SIG-M5 treated with dmso at 0.1 percent for 504 hours (cell line): ENCODE results near the gene APLP2.
"Not testable (repeated sequence)": the region's sequence is repeated elsewhere in the genome, so short reads cannot be mapped to it uniquely, and the experiment has no call there.

Source experiments
- DNase-seq: peaks from one replicate; lab custom pipeline; 2025; ENCODE audit not compliant: unreplicated experiment; lab: John Stamatoyannopoulos, UW

APLP2 gene

GRCh38 chr11:130069659-130070108 is at the start of gene APLP2:
APLP2 (plus strand) TSS chr11:130069894; CDS start chr11:130069978, 84 bp downstream.
- DNase-seq: peak; percentile 98

GRCh38 chr11:130020323-130020722 is 49.4 kb upstream of the APLP2 start:
- DNase-seq: no peak

- not testable (repeated sequence) for DNase-seq
Measured at GRCh38 chr11:130021606-130022005, 48.1 kb upstream of the APLP2 start.

GRCh38 chr11:130022799-130023198 is 46.9 kb upstream of the APLP2 start:
- no peak for DNase-seq

GRCh38 chr11:130023204-130023603 is 46.5 kb upstream of the APLP2 start:
- no peak for DNase-seq

GRCh38 chr11:130024361-130024760 is 45.3 kb upstream of the APLP2 start:
- no peak for DNase-seq

- DNase-seq: no peak
Measured at GRCh38 chr11:130025371-130025770, 44.3 kb upstream of the APLP2 start.

GRCh38 chr11:130029137-130029536 is 40.6 kb upstream of the APLP2 start:
- DNase-seq: peak; percentile 17

GRCh38 chr11:130031056-130031455 is 38.6 kb upstream of the APLP2 start:
- no peak for DNase-seq

- DNase-seq: no peak
Measured at GRCh38 chr11:130031945-130032344, 37.7 kb upstream of the APLP2 start.

GRCh38 chr11:130032931-130033330 is 36.8 kb upstream of the APLP2 start:
- DNase-seq: no peak

GRCh38 chr11:130034236-130034635 is 35.5 kb upstream of the APLP2 start:
- DNase-seq: no peak

GRCh38 chr11:130037058-130037457 is 32.6 kb upstream of the APLP2 start:
- DNase-seq: no peak

- no peak for DNase-seq
Measured at GRCh38 chr11:130037881-130038585, 31.7 kb upstream of the APLP2 start.

- DNase-seq: no peak
Measured at GRCh38 chr11:130040281-130040940, 29.3 kb upstream of the APLP2 start.

- peak; percentile 74 for DNase-seq
Measured at GRCh38 chr11:130042093-130042591, 27.6 kb upstream of the APLP2 start.

- DNase-seq: peak; percentile 50
Measured at GRCh38 chr11:130043575-130043974, 26.1 kb upstream of the APLP2 start.

- no peak for DNase-seq
Measured at GRCh38 chr11:130047141-130047540, 22.6 kb upstream of the APLP2 start.

- DNase-seq: peak; percentile 71
Measured at GRCh38 chr11:130049328-130049771, 20.3 kb upstream of the APLP2 start.

- DNase-seq: peak; percentile 82
Measured at GRCh38 chr11:130050257-130050656, 19.4 kb upstream of the APLP2 start.

- DNase-seq: peak; percentile 97
Measured at GRCh38 chr11:130051082-130051481, 18.6 kb upstream of the APLP2 start.

- no peak for DNase-seq
Measured at GRCh38 chr11:130052567-130052966, 17.1 kb upstream of the APLP2 start.
